H9 (cell line): ENCODE results near the gene DNAJC5. TPM values are rescaled to one million over a fixed set of nuclear protein-coding genes. Genes with fewer than 3 reads are reported as not detected.

Experiments
- DNase-seq: peaks from one replicate; pipeline ENCODE4 v3.0.0-alpha.2; 2017
- H2AFZ ChIP-seq: one replicate; pipeline ENCODE4 v1.6.1; 2013; ENCODE audit warnings: mild to moderate bottlenecking, low read length, control low read depth, moderate library complexity
- H2AK5ac ChIP-seq: 2 replicates; pipeline ENCODE4 v1.6.1; 2013; ENCODE audit warnings: low read length, control low read depth, mixed read lengths; ENCODE audit not compliant: insufficient read length
- H2BK120ac ChIP-seq: one replicate; pipeline ENCODE4 v1.6.1; 2013; ENCODE audit warnings: low read depth, mild to moderate bottlenecking, low read length, control low read depth, inconsistent platforms; ENCODE audit not compliant: poor library complexity, severe bottlenecking
- H2BK12ac ChIP-seq: 2 replicates; pipeline ENCODE4 v1.6.1; 2013; ENCODE audit warnings: low read length, control low read depth, mixed read lengths, low read depth; ENCODE audit not compliant: insufficient read length
- H2BK15ac ChIP-seq: 2 replicates; pipeline ENCODE4 v1.6.1; 2013; ENCODE audit warnings: low read depth, low read length, control low read depth
- H2BK20ac ChIP-seq: one replicate; pipeline ENCODE4 v1.6.1; 2013; ENCODE audit warnings: low read depth, mild to moderate bottlenecking, low read length, control low read depth, inconsistent platforms; ENCODE audit not compliant: poor library complexity, severe bottlenecking
- H2BK5ac ChIP-seq: 2 replicates; pipeline ENCODE4 v1.6.1; 2013; ENCODE audit warnings: low read length, control low read depth, mixed read lengths; ENCODE audit not compliant: insufficient read length
- H3K14ac ChIP-seq: 2 replicates; pipeline ENCODE4 v1.6.1; 2013; ENCODE audit warnings: low read length, control low read depth; ENCODE audit not compliant: insufficient read depth
- H3K18ac ChIP-seq: 2 replicates; pipeline ENCODE4 v1.6.1; 2013; ENCODE audit warnings: low read depth, mild to moderate bottlenecking, mixed read lengths, low read length, control low read depth; ENCODE audit not compliant: insufficient read length
- H3K23ac ChIP-seq: 2 replicates; pipeline ENCODE4 v1.6.1; 2013; ENCODE audit warnings: low read length, control low read depth, mixed read lengths, low read depth; ENCODE audit not compliant: insufficient read length
- H3K23me2 ChIP-seq: 2 replicates; pipeline ENCODE4 v1.6.1; 2013; ENCODE audit warnings: low read depth, mild to moderate bottlenecking, mixed read lengths, low read length, control low read depth; ENCODE audit not compliant: insufficient read length, poor library complexity, severe bottlenecking
- H3K27ac ChIP-seq: 2 replicates; pipeline ENCODE4 v1.5.1; 2013; ENCODE audit warnings: low read length, control low read depth, mixed read lengths, low read depth; ENCODE audit not compliant: insufficient read length
- H3K27me3 ChIP-seq: 2 replicates; pipeline ENCODE4 v1.6.1; 2013; ENCODE audit warnings: low read length, control low read depth, inconsistent platforms; ENCODE audit not compliant: insufficient read depth
- H3K4ac ChIP-seq: 2 replicates; pipeline ENCODE4 v1.6.1; 2013; ENCODE audit warnings: low read depth, mild to moderate bottlenecking, control low read depth, inconsistent platforms, low read length, moderate library complexity
- H3K4me1 ChIP-seq: 2 replicates; pipeline ENCODE4 v1.6.1; 2013; ENCODE audit warnings: low read length, control low read depth, inconsistent platforms; ENCODE audit not compliant: insufficient read depth
- H3K4me2 ChIP-seq: 2 replicates; pipeline ENCODE4 v1.6.1; 2013; ENCODE audit warnings: low read length, control low read depth, mixed read lengths; ENCODE audit not compliant: insufficient read length, insufficient read depth
- H3K56ac ChIP-seq: 2 replicates; pipeline ENCODE4 v1.6.1; 2013; ENCODE audit warnings: low read depth, mild to moderate bottlenecking, mixed read lengths, low read length, control low read depth; ENCODE audit not compliant: insufficient read length
- H3K79me1 ChIP-seq: 2 replicates; pipeline ENCODE4 v1.6.1; 2013; ENCODE audit warnings: low read depth, mild to moderate bottlenecking, moderate library complexity, low read length, control low read depth, inconsistent platforms; ENCODE audit not compliant: insufficient read depth, poor library complexity, severe bottlenecking
- H3K79me2 ChIP-seq: 2 replicates; pipeline ENCODE4 v1.6.1; 2013; ENCODE audit warnings: low read length, control low read depth, inconsistent platforms; ENCODE audit not compliant: insufficient read depth
- H3K9ac ChIP-seq: 2 replicates; pipeline ENCODE4 v1.6.1; 2013; ENCODE audit warnings: low read length, control low read depth, mixed read lengths; ENCODE audit not compliant: insufficient read length; ENCODE audit errors: extremely low read depth
- H3K9me3 ChIP-seq: one replicate; pipeline ENCODE4 v1.6.1; 2013; ENCODE audit warnings: low read depth, low read length, inconsistent platforms; ENCODE audit not compliant: control insufficient read depth
- H3T11ph ChIP-seq: one replicate; pipeline ENCODE4 v1.6.1; 2013; ENCODE audit warnings: mild to moderate bottlenecking, low read length, control low read depth, inconsistent platforms
- H4K20me1 ChIP-seq: one replicate; pipeline ENCODE4 v1.6.1; 2013; ENCODE audit not compliant: control insufficient read depth, insufficient read length, insufficient read depth
- H4K5ac ChIP-seq: 2 replicates; pipeline ENCODE4 v1.6.1; 2013; ENCODE audit warnings: low read depth, mild to moderate bottlenecking, mixed read lengths, low read length, control low read depth; ENCODE audit not compliant: insufficient read length
- H4K8ac ChIP-seq: replicated peaks from 2 replicates; pipeline ENCODE4 v1.6.1; 2013; ENCODE audit warnings: low read length, control low read depth, mixed read lengths, low read depth; ENCODE audit not compliant: insufficient read length
- H4K91ac ChIP-seq: 2 replicates; pipeline ENCODE4 v1.6.1; 2013; ENCODE audit warnings: low read depth, mild to moderate bottlenecking, moderate library complexity, mixed read lengths, low read length, control low read depth; ENCODE audit not compliant: insufficient read length
- H3K27ac Mint-ChIP-seq, 3 experiments: 2 replicates in 2 of 3; 3 replicates in 1 of 3; pipeline ENCODE4 v1.8.0; 2020 to 2021; ENCODE audit warnings: mixed read lengths in 3 of 3, mild to moderate bottlenecking in 1 of 3, moderate library complexity in 1 of 3
- H3K27me3 Mint-ChIP-seq: 2 replicates; pipeline ENCODE4 v1.8.0; 2021; ENCODE audit warnings: low read depth, mild to moderate bottlenecking, moderate library complexity, mixed read lengths
- H3K36me3 Mint-ChIP-seq, 3 experiments: 2 replicates in 2 of 3; 3 replicates in 1 of 3; pipeline ENCODE4 v1.8.0; 2020 to 2021; ENCODE audit warnings: low read depth in 3 of 3, mixed read lengths in 3 of 3; ENCODE audit not compliant: insufficient read depth in 1 of 3
- H3K4me1 Mint-ChIP-seq, 2 experiments: 2 replicates each; pipeline ENCODE4 v1.8.0; 2020; ENCODE audit warnings: mixed read lengths in 2 of 2
- H3K4me3 Mint-ChIP-seq, 2 experiments: 2 replicates in 1 of 2; 3 replicates in 1 of 2; pipeline ENCODE4 v1.8.0; 2020 to 2021; ENCODE audit warnings: mild to moderate bottlenecking in 2 of 2, mixed read lengths in 2 of 2, moderate library complexity in 1 of 2
- H3K9me3 Mint-ChIP-seq, 2 experiments: 2 replicates in 1 of 2; 3 replicates in 1 of 2; pipeline ENCODE4 v1.8.0; 2020; ENCODE audit warnings: mild to moderate bottlenecking in 2 of 2, mixed read lengths in 2 of 2, moderate library complexity in 1 of 2
- WGBS: extraction: QIAGEN DNeasy Blood & Tissue Kit; methylation state at CpG from one replicate; pipeline ENCODE4 v1.1.7; 2013; ENCODE audit warnings: missing lambda C conversion rate, low lambda C conversion rate, mixed read lengths; ENCODE audit not compliant: insufficient read length; ENCODE audit errors: extremely low coverage; 5-methylcytosine and 5-hydroxymethylcytosine counted together
- total RNA-seq: library from RNA; stranded (reverse); gene quantifications from 2 replicates; pipeline ENCODE4 v1.2.1, GENCODE V29; 2021
- TF ChIP-seq, protein P1 (sequence below): fragments of 200-600 bp; sonication (generic); conservative IDR thresholded peaks from 3 replicates; pipeline ENCODE4 v1.8.0; 2021; ENCODE audit warnings: antibody characterized with exemption, mild to moderate bottlenecking

Gene DNAJC5
- total RNA-seq, 1 experiment from 2014 or later = 43.0 TPM

DNA sequence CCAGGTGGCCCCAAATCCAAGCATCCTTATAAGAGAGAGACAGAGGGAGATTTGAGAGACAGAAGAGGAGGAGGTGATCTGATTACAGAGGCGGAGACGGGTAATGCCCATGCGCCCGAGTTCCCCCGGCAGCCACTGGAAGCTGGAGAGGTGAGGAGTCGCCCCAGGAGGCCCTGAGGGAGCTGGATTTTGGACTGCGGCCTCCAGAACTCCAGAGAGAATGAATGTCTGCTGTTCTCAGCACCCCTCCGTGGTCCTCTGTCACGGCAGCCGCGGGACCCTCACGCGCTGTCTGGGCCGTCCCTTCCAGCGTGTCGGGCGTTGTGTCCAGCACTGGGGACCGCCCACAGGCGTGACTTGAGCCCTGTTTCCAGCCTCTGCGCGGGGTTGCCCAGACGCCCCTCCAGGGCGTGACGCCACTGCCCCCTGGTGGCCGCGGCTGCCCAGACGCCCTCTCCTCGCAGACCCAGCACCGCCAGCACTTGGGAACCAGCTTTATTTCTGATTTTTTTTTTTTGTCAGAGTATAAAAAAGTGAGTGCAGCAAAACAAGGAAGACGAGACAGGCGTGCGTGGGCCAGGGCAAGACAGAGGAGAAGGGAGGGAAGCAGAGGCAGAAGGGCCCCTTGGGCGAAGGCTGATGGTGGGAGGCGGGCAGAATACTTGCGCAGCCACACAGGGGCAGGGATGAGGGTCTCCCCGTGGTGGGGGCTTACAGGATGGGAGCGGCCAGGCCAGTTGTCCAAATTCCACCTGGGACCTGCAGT lies 78.9 kb downstream of the DNAJC5 start:
- H3K9ac ChIP-seq = no peak overlapping the region
- peaks cover 15% of the 10 kb centered on the region for H3K23me2 ChIP-seq
- H3K36me3 Mint-ChIP-seq = peaks cover 0 to 5% (median 3%) of the 10 kb centered on the region in 3 experiments; a peak in 3 of 7 replicates
- no peak overlapping the region for H2BK120ac ChIP-seq
- DNase-seq = peak; percentile 88
- no peaks in the 10 kb centered on the region for H3K9me3 ChIP-seq
- H4K20me1 ChIP-seq = no peaks in the 10 kb centered on the region
- H3K27ac ChIP-seq = no peak overlapping the region
- WGBS = no CpG with 5 or more reads among the region's 37 CpGs
- H2BK12ac ChIP-seq = no peak overlapping the region
- H2BK15ac ChIP-seq = no peak overlapping the region
- no peak overlapping the region for H3K18ac ChIP-seq
- H3K79me1 ChIP-seq = no peaks in the 10 kb centered on the region
- H3K4me1 Mint-ChIP-seq = peaks cover 20 to 24% of the 10 kb centered on the region in 2 experiments
- H3K4me1 ChIP-seq = no peaks in the 10 kb centered on the region; the same call in 1 of the 2 replicates
- TF ChIP-seq, protein P1, sequence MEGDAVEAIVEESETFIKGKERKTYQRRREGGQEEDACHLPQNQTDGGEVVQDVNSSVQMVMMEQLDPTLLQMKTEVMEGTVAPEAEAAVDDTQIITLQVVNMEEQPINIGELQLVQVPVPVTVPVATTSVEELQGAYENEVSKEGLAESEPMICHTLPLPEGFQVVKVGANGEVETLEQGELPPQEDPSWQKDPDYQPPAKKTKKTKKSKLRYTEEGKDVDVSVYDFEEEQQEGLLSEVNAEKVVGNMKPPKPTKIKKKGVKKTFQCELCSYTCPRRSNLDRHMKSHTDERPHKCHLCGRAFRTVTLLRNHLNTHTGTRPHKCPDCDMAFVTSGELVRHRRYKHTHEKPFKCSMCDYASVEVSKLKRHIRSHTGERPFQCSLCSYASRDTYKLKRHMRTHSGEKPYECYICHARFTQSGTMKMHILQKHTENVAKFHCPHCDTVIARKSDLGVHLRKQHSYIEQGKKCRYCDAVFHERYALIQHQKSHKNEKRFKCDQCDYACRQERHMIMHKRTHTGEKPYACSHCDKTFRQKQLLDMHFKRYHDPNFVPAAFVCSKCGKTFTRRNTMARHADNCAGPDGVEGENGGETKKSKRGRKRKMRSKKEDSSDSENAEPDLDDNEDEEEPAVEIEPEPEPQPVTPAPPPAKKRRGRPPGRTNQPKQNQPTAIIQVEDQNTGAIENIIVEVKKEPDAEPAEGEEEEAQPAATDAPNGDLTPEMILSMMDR = peak; percentile 100
- no peaks in the 10 kb centered on the region; the same call in 1 of the 2 replicates for H3K27me3 ChIP-seq
- H3K56ac ChIP-seq = no peak overlapping the region
- no peak overlapping the region for H2BK20ac ChIP-seq
- H2BK5ac ChIP-seq = no peak overlapping the region
- no peak overlapping the region for H3K23ac ChIP-seq
- no peak overlapping the region for H2AFZ ChIP-seq
- no peak overlapping the region for H3K14ac ChIP-seq
- H3K4me3 Mint-ChIP-seq = peak overlapping the region; percentile 48 to 56
- peaks cover 16% of the 10 kb centered on the region for H3K27me3 Mint-ChIP-seq
- no peak overlapping the region for H4K91ac ChIP-seq
- H3K79me2 ChIP-seq = no peaks in the 10 kb centered on the region
- no peak overlapping the region for H4K5ac ChIP-seq
- H3K27ac Mint-ChIP-seq = no peak overlapping the region; a peak in 1 of 7 replicates
- no peaks in the 10 kb centered on the region for H3K9me3 Mint-ChIP-seq
- no peak overlapping the region for H2AK5ac ChIP-seq
- no peak overlapping the region for H3T11ph ChIP-seq
- no peak overlapping the region for H3K4ac ChIP-seq
- H4K8ac ChIP-seq = no peak overlapping the region
- peak overlapping the region; percentile 17 for H3K4me2 ChIP-seq
